GOT3 (cell line): ENCODE measurements around the gene MEGF11.

Experiments
- DNase-seq: peaks from one replicate; lab custom pipeline; 2025; ENCODE audit warnings: mixed read lengths; lab: John Stamatoyannopoulos, UW

MEGF11 gene

GRCh38 chr15:66142285-66142684 is 111.3 kb downstream of the MEGF11 start:
- DNase-seq: no peak

GRCh38 chr15:66139591-66140207 is 113.9 kb downstream of the MEGF11 start:
- no peak for DNase-seq

DNA sequence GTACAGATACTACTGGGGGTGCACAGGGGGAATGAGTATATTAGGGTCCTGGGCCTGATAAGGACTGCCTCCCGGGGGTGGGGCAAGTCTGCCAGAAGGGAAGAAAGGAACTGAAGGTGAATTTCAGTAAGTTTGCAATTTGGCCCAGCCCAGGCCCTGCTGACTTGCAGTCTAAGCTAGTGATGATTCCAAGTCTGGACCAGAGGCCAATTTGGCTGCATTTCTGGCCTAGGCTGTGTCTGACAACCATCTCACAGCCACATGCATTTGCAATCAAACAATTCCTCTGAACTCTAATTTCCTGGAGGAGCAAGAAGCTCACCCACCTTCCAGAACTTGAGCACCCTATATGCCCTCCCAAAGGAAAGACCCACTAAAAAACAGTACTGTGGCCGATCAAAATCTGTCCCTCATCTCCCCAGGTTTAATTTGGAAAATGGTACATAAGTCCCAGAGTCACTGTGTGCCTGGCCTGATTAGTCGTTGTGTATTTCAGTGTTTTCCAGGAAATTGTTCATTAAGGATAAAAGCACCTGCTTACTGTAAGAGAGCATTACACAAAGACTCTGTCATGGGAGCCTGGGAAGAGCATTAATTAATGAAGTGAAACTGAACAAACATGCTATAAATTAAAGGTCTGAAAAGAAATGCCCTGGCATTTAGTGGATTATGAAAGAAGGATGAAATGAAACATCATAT is 114.5 kb downstream of the MEGF11 start:
- DNase-seq: no peak

- DNase-seq: no peak
Measured at GRCh38 chr15:66138096-66138783, 115.3 kb downstream of the MEGF11 start.

DNA sequence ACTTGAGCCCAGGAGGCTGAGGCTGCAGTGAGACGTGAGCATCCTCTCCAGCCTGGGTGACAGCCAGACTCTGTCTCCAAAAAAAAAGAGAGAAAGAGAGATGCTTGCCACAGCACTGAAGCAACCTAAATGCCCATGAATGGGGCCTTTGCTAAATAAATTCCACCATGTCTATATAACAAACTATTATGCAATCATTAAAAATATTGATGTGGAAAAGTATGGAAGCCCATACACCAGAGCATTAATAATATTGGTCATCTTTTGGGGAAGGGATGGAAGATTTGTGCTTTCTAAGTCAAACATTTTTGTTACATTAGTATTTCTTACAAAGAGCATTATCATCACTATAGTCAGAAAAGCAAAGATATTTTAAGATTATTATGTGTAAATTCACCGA is 116.6 kb downstream of the MEGF11 start:
- no peak for DNase-seq

- DNase-seq: no peak
Measured at GRCh38 chr15:66135664-66136063, 117.9 kb downstream of the MEGF11 start.

- no peak for DNase-seq
Measured at GRCh38 chr15:66134284-66134683, 119.3 kb downstream of the MEGF11 start.

DNA sequence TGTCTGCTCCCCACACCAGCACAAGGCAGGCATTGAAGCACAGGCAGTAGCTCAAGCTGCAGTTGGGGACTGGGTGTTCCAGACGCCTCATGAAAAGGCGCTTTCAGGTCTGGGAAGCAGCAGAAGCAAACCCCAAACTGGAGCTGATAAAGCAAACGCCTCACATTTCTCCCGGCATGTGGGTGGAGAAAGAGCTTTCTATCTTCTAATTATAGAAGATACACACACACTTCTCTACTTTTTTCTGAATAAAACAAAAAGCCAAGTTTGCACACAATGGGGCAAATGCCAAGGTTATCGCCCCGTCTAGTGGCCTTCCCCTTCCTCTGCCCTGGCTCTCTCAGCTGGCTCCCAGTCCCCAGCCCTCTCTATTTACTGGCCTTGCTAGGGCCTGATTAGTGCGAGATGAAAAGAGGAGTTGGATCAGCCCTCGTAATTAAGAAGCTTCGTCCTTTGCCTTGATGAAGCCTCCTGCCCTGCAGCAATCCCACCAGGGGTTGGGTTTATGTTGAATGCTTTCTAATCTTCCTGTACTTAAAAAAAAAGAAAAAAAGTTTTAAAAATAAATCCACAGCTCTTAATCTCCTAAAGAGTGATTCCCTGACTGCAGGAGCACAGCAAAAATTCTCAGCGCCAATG is 120.2 kb downstream of the MEGF11 start:
- no peak for DNase-seq

DNA sequence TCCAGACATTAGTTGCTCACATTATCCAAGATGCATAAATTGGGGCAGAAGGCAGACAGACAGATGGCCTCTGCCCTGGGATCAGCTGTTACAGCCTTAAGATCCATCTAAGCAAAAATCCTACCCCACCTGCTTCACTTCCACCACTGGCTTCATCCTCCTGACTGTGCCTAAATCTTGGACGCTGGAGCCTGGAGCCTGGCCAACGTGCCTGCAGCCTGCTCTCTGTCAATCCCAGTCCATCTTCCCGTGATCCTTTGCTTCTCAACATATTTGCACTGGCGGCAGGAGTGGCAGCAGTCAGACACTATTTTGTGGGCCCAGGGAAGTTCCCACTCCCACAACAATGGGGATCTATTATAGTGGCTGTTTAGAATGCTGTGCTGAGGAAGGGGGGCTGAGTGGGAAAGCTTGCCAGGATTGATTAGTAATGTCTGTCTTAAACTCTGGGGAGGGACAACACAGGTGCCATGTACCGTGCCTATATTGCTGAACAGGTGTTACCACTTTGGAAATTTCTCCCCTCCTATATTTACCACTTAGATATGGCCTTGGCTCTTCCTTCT is 121.2 kb downstream of the MEGF11 start:
- no peak for DNase-seq

DNA sequence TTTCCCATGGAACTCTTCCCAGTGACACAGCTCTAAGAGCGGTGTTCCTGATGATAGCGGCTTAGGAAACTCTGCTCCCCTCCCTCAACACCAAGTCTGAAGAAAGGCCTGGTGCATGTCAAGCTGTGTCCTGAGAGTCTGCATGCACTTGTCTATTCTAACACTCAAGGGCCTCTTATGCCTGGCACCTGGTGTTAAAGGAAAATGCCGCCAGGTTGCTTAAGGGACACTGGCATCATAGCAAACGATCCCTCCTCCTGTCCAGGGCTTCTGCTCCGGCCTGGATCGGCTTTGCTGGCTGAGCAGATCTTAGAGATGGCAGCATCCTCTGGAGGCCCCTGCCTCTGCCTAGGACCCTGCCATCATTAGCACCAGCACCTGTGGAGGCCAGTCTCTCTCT is 121.7 kb downstream of the MEGF11 start:
- no peak for DNase-seq

GRCh38 chr15:66131200-66131599 is 122.3 kb downstream of the MEGF11 start:
- DNase-seq: no peak

- DNase-seq: no peak
Measured at GRCh38 chr15:66130496-66131034, 123.0 kb downstream of the MEGF11 start.

DNA sequence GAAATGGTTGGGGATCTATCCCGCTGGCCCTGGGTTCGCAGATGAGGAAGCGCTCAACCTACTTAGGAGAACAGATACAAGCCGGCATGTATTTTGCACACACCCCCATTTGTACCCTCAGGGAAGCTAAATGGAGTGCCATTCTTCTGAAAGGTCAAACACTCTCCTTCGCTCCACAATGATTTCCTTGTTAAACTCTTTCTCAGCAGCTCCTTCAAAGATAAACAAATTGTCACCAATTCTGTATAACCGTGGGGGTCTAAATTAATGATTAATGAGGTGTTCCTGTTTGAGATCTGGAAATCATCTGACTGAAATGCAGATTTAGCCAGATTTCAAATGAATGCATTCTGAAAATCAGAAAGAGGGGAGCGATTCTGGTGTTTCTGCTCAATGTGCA is 124.0 kb downstream of the MEGF11 start:
- DNase-seq: no peak

- DNase-seq: no peak
Measured at GRCh38 chr15:66128116-66128680, 125.4 kb downstream of the MEGF11 start.

- no peak for DNase-seq
Measured at GRCh38 chr15:66126456-66126855, 127.1 kb downstream of the MEGF11 start.

DNA sequence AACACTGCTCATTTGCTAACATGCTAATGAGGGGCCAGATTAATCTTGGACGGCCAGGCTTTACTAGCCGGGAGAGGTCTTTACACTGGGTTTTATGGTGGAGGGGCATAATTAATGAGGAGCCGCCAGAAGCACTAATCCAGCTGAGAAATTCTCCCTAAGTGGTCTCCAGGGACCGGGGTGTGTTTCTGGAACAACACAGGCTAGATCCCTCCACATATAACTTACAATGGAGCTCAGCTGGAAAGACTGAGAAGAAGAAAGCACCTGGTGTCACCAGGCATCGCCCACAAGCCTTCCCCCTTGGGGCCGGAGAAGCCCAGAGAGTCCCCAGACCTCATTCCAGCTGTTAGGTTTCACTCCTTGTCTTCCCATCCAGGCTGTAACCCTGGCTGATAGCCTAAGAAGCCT is 127.5 kb downstream of the MEGF11 start:
- no peak for DNase-seq

DNA sequence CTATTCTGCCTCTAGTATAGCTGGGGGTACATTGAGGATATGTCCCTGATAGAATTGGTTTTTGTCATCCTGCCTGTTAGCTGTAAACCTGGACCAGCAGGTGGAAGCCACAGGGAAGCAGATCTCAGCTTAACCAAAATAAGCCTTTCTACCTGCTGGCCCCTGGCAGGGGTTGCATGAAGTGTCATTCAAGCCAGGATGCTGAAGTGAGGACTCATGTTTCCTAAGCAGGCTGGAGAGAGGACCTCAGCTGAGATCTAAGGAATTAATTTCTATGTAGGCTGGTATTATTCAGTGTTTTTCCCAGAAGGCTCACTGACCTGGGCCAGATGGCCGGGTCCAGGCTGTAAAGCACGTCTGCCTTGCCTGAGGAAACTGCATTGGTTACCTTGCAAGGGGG is 128.9 kb downstream of the MEGF11 start:
- no peak for DNase-seq

GRCh38 chr15:66123799-66124198 is 129.8 kb downstream of the MEGF11 start:
- no peak for DNase-seq

DNA sequence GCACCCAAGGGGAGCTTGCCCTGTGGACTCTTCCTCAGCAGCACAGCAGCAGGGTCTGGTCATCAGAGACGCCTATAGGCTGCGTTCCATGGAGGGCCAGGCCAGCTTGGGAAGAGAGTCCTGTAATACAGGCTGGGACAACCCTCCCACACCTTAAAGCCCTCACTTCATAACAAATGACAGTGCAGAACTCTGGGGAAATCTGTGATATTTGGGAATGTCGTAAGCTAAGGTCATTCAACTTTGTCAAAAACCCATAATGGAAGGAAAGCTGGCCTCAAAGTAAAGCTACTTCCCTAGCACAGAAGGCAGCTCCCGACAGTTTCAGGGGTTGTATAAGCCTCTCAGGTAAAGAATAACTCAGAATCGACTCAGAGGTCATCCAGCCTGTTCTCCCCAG is 133.1 kb downstream of the MEGF11 start:
- no peak for DNase-seq

DNA sequence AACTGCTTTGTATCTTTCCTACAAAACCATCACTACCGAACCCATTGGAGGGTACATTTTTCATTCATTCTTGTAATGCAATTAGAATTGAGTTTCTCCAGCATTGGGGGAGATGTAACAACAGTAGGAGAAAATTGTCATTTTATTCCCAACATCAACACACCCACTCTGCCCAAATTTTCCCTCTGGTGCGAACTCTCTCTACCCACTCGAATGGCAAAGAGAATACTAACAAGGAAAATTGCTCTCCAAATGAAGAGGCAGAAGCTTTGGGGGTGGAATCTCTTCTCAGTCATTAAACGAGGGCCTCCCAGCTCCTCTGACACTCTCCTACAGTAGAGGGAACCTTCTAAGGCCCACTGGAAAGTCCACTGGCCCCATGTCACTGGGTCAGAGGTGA is 135.7 kb downstream of the MEGF11 start:
- no peak for DNase-seq

- DNase-seq: no peak
Measured at GRCh38 chr15:66115568-66116206, 137.9 kb downstream of the MEGF11 start.
